Endothelial cell of umbilical vein (primary cell): ENCODE data around the gene CALHM5.

Experiments
- EZH2 ChIP-seq: IDR thresholded peaks from 2 replicates; pipeline ENCODE4 v1.6.1; 2012; ENCODE audit warnings: borderline replicate concordance, low read depth, mild to moderate bottlenecking, moderate library complexity, low read length, inconsistent platforms; ENCODE audit not compliant: severe bottlenecking
- GATA2 ChIP-seq: IDR thresholded peaks from 2 replicates; pipeline ENCODE4 v1.7.0; 2011; ENCODE audit warnings: low read depth, mild to moderate bottlenecking, moderate library complexity, mixed read lengths, low read length; ENCODE audit not compliant: insufficient read length, insufficient read depth
- MYC ChIP-seq: IDR thresholded peaks from one replicate; pipeline ENCODE4 v1.6.1; 2011; ENCODE audit warnings: mild to moderate bottlenecking, low read depth, low read length
- POLR2A ChIP-seq: IDR thresholded peaks from 2 replicates; pipeline ENCODE4 v1.6.1; 2012; ENCODE audit warnings: low read depth, mild to moderate bottlenecking, control low read depth, low read length
- POLR2AphosphoS5 ChIP-seq: IDR thresholded peaks from 2 replicates; pipeline ENCODE4 v1.6.1; 2012; ENCODE audit warnings: low read depth, mild to moderate bottlenecking, control low read depth, low read length, moderate library complexity; ENCODE audit not compliant: insufficient read depth
- TF ChIP-seq, protein P1 (sequence below), 2 donors: IDR thresholded peaks; 1 replicate in 1 of 2; 2 replicates in 1 of 2; pipeline ENCODE4 v1.5.1; 2011; ENCODE audit warnings: low read length in 2 of 2, mild to moderate bottlenecking in 2 of 2, moderate library complexity in 2 of 2, control low read depth in 1 of 2, inconsistent platforms in 1 of 2, low read depth in 1 of 2; ENCODE audit not compliant: insufficient read depth in 1 of 2; ENCODE audit errors: extremely low read depth in 1 of 2
- TF ChIP-seq, protein P2 (sequence below): IDR thresholded peaks from 2 replicates; pipeline ENCODE4 v1.6.1; 2011; ENCODE audit not compliant: insufficient read depth, insufficient read length

GRCh38 chr6:116561377-116562018, 50.1 kb downstream of the CALHM5 start:
- TF ChIP-seq POLR2A (no peak), EZH2 (no peak), POLR2AphosphoS5 (no peak), MYC (no peak), GATA2 (no peak)
- TF ChIP-seq, protein P1, sequence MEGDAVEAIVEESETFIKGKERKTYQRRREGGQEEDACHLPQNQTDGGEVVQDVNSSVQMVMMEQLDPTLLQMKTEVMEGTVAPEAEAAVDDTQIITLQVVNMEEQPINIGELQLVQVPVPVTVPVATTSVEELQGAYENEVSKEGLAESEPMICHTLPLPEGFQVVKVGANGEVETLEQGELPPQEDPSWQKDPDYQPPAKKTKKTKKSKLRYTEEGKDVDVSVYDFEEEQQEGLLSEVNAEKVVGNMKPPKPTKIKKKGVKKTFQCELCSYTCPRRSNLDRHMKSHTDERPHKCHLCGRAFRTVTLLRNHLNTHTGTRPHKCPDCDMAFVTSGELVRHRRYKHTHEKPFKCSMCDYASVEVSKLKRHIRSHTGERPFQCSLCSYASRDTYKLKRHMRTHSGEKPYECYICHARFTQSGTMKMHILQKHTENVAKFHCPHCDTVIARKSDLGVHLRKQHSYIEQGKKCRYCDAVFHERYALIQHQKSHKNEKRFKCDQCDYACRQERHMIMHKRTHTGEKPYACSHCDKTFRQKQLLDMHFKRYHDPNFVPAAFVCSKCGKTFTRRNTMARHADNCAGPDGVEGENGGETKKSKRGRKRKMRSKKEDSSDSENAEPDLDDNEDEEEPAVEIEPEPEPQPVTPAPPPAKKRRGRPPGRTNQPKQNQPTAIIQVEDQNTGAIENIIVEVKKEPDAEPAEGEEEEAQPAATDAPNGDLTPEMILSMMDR (IDR thresholded peaks at IDR 0.05; ENCODE audit: extremely low read depth in 1 of 2, insufficient read depth in 1 of 2, low read depth in 1 of 2, low read length in 2 of 2), result peak; percentile 79 to 84
- TF ChIP-seq, protein P2, sequence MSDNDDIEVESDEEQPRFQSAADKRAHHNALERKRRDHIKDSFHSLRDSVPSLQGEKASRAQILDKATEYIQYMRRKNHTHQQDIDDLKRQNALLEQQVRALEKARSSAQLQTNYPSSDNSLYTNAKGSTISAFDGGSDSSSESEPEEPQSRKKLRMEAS, result no peak
